ENCODE measurements around the gene IGFL2. TPM values are rescaled to one million over a fixed set of nuclear protein-coding genes. Genes with fewer than 3 reads are reported as not detected.

IGFL2 gene
- total and polyA plus RNA-seq, 3 donors from 2014 or later: 7.2 to 8.0 (median 7.6) TPM

DNA sequence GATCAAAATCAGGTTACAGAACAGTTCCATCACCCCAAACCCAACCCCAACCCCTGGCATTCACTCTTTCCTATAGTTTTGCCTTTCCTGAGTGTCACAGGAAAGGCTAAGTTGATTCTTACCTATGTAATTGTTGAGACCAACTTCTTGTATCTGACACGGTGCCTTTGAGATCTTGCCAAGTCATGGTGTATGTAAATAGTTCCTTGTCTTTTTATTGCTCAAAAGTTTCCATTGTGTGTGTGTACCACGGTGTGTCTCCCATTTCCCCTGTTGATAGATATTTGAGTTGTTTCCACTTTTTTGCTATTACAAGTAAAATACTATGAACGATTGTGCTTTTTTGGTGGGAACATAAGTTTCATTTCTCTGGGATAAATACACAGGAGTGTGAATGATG, 3.3 kb upstream of the IGFL2 start:
- TF ChIP-seq, protein P1, sequence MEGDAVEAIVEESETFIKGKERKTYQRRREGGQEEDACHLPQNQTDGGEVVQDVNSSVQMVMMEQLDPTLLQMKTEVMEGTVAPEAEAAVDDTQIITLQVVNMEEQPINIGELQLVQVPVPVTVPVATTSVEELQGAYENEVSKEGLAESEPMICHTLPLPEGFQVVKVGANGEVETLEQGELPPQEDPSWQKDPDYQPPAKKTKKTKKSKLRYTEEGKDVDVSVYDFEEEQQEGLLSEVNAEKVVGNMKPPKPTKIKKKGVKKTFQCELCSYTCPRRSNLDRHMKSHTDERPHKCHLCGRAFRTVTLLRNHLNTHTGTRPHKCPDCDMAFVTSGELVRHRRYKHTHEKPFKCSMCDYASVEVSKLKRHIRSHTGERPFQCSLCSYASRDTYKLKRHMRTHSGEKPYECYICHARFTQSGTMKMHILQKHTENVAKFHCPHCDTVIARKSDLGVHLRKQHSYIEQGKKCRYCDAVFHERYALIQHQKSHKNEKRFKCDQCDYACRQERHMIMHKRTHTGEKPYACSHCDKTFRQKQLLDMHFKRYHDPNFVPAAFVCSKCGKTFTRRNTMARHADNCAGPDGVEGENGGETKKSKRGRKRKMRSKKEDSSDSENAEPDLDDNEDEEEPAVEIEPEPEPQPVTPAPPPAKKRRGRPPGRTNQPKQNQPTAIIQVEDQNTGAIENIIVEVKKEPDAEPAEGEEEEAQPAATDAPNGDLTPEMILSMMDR (IDR thresholded peaks at IDR 0.05): no peak
- TF ChIP-seq POLR2A (IDR thresholded peaks at IDR 0.05): no peak
- Histone ChIP-seq H3K4me3 (no peak overlapping the region), H3K27ac (no peak overlapping the region), H3K36me3 (ENCODE audit: low read depth, missing control alignments) (no peaks in the 10 kb centered on the region), H3K27me3 (no peaks in the 10 kb centered on the region), H3K4me1 (no peaks in the 10 kb centered on the region), H3K9me3 (no peaks in the 10 kb centered on the region)
- DNase-seq: no peak
- 69 to 73% methylated on average over 3 of the region's 3 CpGs for WGBS, 2 donors
- intact Hi-C loops (cut with DNase I; ENCODE audit: low total_unique reads): no loop called here

DNA sequence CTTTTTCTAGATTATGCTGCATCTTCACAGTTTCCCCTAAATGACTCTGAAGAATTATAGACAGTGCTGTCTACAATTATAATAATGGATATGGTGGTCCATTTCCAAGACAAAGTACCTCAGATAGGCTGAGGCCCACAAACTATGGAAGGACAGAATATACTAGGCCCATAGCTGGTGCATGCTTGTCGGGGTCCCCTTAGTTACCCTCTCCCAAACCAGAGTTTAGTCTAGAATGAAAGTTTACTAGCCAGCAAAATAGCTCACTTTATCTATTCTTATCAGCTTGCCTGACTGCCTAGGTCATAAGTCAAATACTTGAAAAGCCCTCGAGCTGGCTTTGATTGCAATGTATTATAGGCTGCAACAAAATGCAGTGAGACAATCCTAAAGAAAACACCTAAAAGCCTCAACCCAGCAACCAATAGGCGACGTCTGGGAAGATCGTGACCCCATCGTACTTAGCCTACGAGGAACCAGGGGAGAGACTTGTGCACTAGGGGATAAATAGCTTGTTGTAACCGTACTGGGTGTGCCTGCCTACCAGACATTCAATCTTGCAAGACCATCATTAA, 785 bp upstream of the IGFL2 start:
- no peak for DNase-seq
- no peaks in the 10 kb centered on the region for H3K36me3 ChIP-seq (ENCODE audit: low read depth, missing control alignments)
- H3K9me3 ChIP-seq: no peaks in the 10 kb centered on the region
- no peaks in the 10 kb centered on the region for H3K4me1 ChIP-seq
- intact Hi-C loops (cut with DNase I; ENCODE audit: low total_unique reads): no loop called here
- 46 to 49% methylated on average over 8 of the region's 8 CpGs for WGBS, 2 donors
- H3K27me3 ChIP-seq: no peaks in the 10 kb centered on the region
- TF ChIP-seq POLR2A (IDR thresholded peaks at IDR 0.05): no peak
- TF ChIP-seq, protein P1 (IDR thresholded peaks at IDR 0.05): no peak
- no peak overlapping the region for H3K27ac ChIP-seq
- H3K4me3 ChIP-seq: no peak overlapping the region

DNA sequence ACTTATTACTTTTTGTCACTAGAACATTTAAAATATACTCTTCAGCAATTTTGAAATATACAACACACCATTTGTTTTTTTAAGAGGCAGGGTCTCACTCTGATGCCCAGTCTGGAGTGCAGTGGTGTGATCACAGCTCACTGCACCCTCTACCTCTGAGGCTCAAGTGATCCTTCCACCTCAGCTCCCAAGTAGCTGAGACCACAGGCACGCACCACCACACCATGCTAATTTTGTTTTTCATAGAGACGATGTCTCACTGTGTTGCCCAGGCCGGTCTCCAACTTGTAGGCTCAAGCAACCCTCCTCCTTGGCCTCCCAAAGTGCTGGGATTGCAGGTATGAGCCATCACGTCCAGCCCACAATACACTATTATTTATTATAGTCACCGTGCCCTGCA, 2.6 kb downstream of the IGFL2 start:
- Histone ChIP-seq H3K4me3 (no peak overlapping the region), H3K9me3 (no peaks in the 10 kb centered on the region), H3K27me3 (no peaks in the 10 kb centered on the region), H3K27ac (no peak overlapping the region), H3K36me3 (ENCODE audit: low read depth, missing control alignments) (no peaks in the 10 kb centered on the region), H3K4me1 (no peaks in the 10 kb centered on the region)
- intact Hi-C loops (cut with DNase I; ENCODE audit: low total_unique reads): no loop called here
- TF ChIP-seq POLR2A (IDR thresholded peaks at IDR 0.05): no peak
- TF ChIP-seq, protein P1 (IDR thresholded peaks at IDR 0.05): no peak
- 78% methylated on average over 5 of the region's 5 CpGs for WGBS, 2 donors
- DNase-seq: no peak

DNA sequence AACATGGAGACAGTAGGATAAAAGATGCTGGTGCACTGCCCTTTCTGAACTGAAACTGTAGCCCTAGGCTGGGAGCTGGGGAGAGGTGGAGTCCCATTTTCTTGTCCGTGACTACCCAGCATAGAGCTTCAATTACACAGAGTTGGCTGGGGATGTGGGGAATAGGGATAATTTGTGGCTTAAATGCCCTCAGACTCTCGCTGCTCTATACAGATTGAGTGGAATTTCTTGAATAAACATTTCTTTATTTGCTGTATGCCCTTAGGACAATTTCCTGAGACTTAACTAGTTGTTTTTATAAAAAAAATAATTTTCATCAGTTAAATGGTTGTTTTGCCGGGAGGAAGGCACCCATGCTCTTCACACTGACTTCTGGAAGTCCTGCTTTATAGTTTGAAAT, 7.2 kb downstream of the IGFL2 start:
- TF ChIP-seq, protein P1 (IDR thresholded peaks at IDR 0.05): no peak
- no peak for TF ChIP-seq POLR2A (IDR thresholded peaks at IDR 0.05)
- WGBS, 2 donors: 61 to 88% methylated on average over 3 of the region's 3 CpGs
- no peaks in the 10 kb centered on the region for H3K27me3 ChIP-seq
- no peaks in the 10 kb centered on the region for H3K9me3 ChIP-seq
- intact Hi-C loops (cut with DNase I; ENCODE audit: low total_unique reads): no loop called here
- no peaks in the 10 kb centered on the region for H3K4me1 ChIP-seq
- H3K4me3 ChIP-seq: no peak overlapping the region
- no peaks in the 10 kb centered on the region for H3K36me3 ChIP-seq (ENCODE audit: low read depth, missing control alignments)
- no peak for DNase-seq
- no peak overlapping the region for H3K27ac ChIP-seq
